22Rv1 (cell line): ENCODE results near the gene ADAM12.

Experiments
- H3K27ac ChIP-seq: fragments of 450-650 bp; 2 replicates; pipeline ENCODE4 v1.5.1; 2017
- CTCF ChIP-seq: fragments of 450-650 bp; IDR thresholded peaks from 2 replicates; pipeline ENCODE4 v1.5.1; 2017; ENCODE audit warnings: mild to moderate bottlenecking
- ZFX ChIP-seq: fragments of 450-650 bp; IDR thresholded peaks from 2 replicates; pipeline ENCODE4 v1.6.1; 2017; ENCODE audit warnings: antibody characterized with exemption, borderline replicate concordance

The ADAM12 gene

DNA sequence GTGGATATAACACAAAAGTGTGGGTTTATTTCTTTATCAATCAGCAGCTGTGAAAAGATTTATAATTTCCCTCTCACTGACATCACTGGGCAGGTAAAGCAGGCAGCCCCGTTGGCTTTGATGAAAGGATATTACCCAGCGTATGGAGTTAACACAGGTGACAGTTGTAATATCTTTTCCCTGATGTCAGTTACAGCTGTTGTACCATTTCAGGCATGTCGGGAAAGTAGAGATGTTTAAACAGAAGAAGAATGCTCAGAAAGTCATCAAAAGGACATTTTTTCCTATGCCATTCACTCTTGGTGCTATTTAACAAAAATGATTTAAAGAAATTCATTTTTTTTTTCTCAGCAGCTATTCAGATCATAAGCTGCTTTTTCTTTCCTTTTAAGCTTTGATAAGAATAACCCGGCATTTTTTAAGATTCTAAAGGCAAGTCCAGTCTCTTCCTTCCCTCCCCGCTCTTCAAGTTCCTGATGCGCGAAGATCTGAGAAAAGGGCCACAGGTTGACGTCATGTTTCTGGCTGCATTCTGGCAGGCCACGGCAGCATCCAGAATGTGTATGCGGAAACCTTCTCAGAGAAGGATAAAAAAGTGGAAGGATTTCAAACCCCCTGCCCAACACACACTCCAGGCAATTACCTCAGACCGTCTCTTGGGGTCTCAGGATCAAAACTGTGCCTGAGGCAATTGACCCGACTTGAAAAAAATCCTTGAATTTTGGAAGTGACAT lies 32.5 kb upstream of the ADAM12 start:
- no peak for TF ChIP-seq ZFX
- TF ChIP-seq CTCF = no peak
- no peak overlapping the region for H3K27ac ChIP-seq

DNA sequence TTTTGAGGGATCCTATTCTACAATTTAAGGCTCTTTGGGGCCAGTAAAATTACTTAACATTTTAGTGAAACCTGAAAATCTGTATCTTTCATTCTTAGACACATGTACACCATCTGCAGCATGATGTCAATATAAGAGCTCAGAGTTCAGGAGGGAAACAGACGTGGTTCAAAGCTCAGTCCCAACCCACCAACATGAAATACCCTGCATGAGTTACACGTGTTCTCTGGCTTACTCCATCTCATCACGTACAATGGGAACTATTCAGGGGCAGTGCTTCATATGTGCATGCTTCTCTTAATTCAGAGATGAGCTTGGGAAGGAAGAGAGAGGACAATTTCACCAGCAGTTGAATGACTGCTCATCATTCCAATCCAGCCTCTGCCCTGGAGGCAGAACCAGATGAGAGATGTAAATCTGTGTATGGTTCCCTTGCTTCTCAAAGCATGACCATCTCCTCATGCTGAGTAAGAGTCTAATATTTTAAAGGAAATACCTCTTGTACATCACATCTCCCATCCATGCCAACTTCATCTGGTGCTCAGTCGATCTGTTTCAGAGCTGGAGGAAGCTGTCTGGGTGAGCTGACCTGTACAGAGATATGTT lies 29.0 kb upstream of the ADAM12 start:
- TF ChIP-seq ZFX (no peak), CTCF (no peak)
- H3K27ac ChIP-seq = no peak overlapping the region

GRCh38 chr10:126409821-126410220 lies 21.5 kb upstream of the ADAM12 start:
- TF ChIP-seq CTCF (no peak), ZFX (no peak)
- H3K27ac ChIP-seq = no peak overlapping the region

- no peak for TF ChIP-seq CTCF
- no peak for TF ChIP-seq ZFX
- no peak overlapping the region for H3K27ac ChIP-seq
Observed at GRCh38 chr10:126408953-126409641, 20.8 kb upstream of the ADAM12 start.

DNA sequence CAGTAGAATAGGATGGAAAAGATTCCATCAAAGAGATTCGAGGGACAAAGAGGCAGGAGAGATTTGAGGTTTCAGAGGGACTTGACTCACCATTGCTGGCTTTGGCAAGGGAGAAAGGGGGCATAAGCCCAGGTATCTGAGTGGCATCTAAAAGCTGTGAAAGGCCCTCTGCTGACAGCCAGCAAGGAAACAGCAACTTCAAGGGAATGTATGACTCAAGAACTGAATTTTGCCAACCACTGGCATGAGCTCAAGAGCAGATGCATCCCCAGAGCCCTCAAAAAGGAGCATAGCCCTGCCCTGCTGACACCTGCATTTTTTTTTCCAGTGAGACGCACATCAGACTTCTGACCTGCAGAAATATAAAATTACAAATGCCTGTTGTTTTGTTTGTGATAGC lies 19.6 kb upstream of the ADAM12 start:
- no peak overlapping the region for H3K27ac ChIP-seq
- TF ChIP-seq ZFX (no peak), CTCF (no peak)

- TF ChIP-seq ZFX (no peak), CTCF (no peak)
- H3K27ac ChIP-seq = no peak overlapping the region
Observed at GRCh38 chr10:126405239-126405775, 17.0 kb upstream of the ADAM12 start.
